Stimulated activated CD8-positive, alpha-beta memory T cell treated with anti-CD3 and anti-CD28 coated beads, Interleukin-15, amount 100 ng/mL, for 24 hours (primary cell): ENCODE data around the gene EZR.

Experiments used
- DNase-seq: peaks from one replicate; pipeline ENCODE4 v3.0.0-alpha.2; 2020; ENCODE audit warnings: low read depth

EZR gene

GRCh38 chr6:158760618-158761250 is 58.4 kb downstream of the EZR start:
- DNase-seq: no peak

- no peak for DNase-seq
These were observed 59.1 kb downstream of the EZR start for GRCh38 chr6:158759966-158760617.

DNA sequence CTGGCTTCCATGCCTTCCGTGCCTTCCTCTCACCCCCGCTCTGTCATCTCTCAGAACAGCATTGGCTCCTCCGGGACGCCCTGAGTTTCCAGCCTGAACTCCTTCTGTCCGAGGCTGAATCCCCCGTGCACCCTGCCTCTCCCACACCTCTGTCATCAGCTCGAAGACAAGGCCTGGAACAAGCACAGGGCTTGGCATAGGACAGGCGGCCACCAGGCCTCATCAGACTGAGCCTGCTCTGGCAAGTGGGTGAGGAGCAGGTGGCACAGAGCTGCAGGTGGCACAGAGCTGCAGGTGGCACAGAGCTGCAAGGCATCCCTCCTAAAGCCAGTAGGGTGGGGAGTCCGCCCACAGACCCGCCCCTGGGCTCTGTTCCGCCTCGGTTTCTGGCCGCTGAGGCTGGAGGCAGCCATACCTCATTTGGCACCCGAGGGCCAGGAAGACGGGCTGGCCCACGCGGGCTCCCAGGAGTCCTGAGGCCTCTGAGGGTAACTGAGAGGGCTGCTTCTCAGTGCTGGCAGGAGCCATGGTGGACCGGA is 60.2 kb downstream of the EZR start:
- DNase-seq: no peak

- no peak for DNase-seq
These were observed 60.7 kb downstream of the EZR start for GRCh38 chr6:158758451-158758860.

DNA sequence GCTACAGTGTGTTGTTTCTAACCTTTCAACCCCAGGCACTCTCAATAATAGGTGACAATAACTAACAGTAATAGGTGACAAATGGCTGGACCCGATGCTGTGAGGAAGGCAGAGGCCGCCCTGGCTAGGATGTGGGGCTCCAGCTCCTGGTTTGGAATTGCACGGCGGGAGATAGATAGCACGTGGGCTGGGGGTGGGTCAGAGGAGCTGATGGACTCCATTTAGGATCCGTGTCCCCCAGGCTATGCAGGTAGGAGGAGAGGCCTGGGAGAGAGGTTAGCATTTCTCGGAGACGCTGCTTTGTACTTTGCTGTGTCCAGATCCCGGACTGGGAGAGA is 61.4 kb downstream of the EZR start:
- DNase-seq: no peak

DNA sequence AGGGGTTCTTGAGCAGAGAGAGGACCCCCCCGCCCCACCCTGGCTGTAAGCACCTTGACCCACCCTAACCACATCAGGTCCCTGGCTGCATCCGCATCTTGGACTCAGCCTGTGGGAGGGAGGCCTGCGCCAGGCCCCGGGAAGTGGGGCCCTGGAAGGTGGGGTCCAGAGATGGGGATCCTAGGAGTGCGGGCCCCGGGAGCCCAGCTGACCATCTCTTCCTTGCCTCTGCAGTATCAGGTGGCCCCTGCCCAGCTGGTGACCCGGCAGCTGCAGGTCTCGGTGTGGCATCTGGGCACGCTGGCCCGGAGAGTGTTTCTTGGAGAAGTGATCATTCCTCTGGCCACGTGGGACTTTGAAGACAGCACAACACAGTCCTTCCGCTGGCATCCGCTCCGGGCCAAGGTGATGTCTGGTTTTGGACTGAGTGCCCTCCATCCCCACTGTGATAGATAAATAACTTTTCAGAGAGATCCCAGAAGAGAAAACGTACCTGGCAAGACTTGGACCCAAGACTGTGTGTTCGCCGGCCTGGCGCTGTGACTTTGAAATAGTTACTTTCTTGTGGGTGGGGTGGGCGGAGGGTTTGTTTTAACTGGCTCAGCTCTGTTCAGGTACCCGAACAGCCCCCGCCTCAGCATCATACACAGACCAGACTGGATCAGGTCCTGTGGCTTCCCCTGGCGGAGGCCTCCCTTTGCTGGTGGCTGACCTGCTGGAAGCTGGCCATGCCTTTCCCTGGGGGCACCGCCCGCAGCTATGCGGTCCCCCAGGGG is 62.0 kb downstream of the EZR start:
- DNase-seq: no peak

- DNase-seq: no peak
These were observed 63.0 kb downstream of the EZR start for GRCh38 chr6:158756126-158756525.

GRCh38 chr6:158755636-158756035 is 63.5 kb downstream of the EZR start:
- no peak for DNase-seq

DNA sequence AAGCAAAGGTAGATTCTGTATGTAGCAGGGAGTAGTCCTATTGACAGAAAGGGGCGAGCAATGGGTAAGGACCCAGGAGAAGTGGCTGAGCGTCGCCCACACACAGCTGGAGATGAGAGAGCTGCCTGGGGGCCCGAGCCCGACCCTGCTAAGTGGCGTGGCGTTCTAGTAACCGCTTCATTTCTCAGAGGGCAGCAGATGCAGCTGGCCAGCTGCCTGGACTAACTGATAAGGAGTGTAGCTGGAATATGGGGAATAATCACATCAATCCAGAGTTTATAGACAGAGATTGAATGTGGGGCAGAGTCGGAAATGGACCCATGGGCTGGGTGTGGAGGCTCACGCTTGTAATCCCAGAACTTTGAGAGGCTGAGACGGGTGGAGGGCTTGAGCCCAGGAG is 64.4 kb downstream of the EZR start:
- DNase-seq: no peak

DNA sequence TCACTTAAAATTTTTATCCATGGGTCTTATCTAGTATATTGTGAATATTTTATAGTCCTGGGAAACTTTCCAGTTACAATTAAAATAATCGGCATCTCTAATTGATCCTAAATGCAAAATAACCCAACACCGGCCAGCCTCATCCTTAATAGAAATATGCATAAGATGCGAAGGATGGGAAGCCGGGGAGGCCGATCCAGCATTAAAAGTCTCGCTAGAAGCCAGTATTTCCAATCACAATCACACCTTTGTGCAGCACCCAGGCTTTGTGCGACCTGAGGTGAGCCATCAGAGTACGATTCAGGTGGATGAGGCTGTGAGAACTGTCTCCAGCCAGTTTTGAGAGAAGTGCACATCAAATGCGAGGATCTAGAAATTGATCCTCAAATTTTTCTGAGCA is 65.4 kb downstream of the EZR start:
- no peak for DNase-seq

DNA sequence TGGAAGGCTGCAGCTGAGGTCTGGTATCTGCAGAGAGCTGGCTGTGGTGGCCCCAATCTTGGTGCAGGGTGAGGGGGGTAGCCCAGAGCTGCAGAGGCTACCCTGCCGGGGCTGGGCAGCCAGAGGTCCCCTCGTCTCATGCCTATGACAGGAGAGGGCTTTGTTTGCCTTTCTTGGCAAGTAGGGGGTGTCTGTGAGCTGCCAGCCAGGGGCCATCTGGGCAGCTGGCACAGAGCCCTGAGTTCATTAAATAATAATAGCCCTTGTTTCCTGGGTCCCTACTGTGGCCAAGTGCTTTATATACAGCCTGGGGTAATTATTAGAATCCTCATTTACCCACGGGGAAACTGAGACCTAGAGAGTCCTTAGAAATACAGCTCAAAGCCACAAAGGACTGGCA is 66.6 kb downstream of the EZR start:
- DNase-seq: no peak

- DNase-seq: no peak
These were observed 67.2 kb downstream of the EZR start for GRCh38 chr6:158751921-158752320.

GRCh38 chr6:158751224-158751623 is 67.9 kb downstream of the EZR start:
- no peak for DNase-seq

DNA sequence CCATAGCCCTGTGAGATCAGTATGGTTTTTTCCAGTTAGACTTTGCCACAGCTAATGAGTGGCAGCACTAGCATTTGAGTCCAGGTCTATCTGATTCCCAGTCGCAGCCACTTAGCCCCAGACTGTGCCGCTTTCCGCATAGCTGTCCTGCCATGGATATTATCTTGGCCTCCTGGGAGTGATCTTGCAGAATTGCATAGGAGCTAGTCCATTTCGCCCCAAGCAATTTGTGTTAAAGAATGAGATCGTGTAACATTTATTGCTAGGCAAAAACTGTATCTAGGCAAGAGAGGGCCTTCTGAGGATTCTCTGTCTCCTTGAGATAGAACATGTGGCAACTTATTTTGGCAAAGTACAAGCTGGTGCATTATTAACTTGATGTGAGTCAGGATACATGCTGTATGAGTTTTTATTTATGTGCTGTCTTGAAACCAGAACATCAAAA is 74.2 kb downstream of the EZR start:
- DNase-seq: no peak

DNA sequence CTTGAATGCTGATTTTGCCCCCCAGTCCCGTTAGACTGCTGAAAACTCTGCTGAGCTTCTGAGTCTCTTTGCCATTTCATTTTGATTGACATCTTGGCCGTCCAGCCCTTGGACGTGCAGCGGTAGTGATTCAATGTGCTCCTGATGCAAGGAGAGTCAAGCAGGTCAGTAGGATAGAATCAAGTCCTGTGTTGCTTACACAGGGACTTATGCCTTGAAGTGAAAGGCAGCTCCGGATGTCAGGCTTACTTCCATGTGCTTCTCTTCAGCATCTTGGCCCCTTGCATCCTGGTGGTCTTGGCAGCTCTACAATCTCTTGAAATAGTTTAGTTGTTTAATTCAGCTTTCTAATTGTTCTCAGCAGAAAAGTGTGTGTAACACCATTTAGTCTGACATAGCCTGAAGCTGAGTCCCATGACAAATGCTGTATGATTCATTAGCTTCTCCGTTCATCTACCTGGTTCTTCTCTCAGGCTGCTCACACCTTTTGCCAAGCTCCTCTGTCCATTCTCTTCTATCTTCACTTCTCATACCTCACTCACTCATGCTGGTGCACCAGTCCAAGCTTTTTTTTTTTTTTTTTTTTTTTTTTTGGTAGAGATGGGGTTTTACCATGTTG is 76.0 kb downstream of the EZR start:
- DNase-seq: no peak

GRCh38 chr6:158739673-158740072 is 79.5 kb downstream of the EZR start:
- no peak for DNase-seq

- no peak for DNase-seq
These were observed 81.2 kb downstream of the EZR start for GRCh38 chr6:158737710-158738615.

GRCh38 chr6:158737082-158737709 is 82.0 kb downstream of the EZR start:
- DNase-seq: no peak

DNA sequence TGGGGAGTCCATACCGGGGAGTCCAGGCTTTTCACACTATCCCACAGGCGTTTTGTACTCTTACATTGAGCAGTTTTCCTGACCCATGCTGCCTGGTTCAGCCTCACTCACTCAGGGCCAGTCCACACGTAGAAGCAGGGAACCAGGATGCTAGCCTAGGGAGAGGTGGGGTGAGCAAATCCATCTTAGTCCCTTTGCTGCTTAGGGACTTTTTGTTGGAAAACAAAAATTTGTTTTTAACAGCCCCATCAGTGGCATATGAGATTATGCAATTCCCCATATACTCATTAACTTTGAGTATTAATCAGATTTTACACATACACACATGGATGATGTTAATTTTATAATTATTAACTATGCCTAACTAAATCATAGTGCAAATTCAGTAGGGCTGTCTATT is 84.2 kb downstream of the EZR start:
- DNase-seq: no peak

DNA sequence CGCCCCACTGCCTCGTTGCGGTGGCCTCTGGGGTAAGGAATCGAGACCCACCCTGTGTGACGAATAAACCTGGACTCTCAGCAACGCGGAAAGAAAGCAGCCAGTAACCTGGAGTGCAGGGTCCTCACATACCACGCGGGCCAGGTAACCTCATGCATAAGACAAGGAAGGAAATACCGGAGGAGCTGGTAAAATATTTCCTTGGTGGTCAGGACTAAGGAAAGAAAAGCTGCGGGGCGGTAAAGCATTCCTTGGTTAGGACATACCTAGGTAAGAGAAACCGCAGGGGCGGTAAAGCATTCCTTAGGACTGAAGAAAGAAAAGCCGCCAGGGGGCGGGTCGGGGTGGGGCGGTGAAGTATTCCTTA is 88.6 kb downstream of the EZR start:
- DNase-seq: no peak

DNA sequence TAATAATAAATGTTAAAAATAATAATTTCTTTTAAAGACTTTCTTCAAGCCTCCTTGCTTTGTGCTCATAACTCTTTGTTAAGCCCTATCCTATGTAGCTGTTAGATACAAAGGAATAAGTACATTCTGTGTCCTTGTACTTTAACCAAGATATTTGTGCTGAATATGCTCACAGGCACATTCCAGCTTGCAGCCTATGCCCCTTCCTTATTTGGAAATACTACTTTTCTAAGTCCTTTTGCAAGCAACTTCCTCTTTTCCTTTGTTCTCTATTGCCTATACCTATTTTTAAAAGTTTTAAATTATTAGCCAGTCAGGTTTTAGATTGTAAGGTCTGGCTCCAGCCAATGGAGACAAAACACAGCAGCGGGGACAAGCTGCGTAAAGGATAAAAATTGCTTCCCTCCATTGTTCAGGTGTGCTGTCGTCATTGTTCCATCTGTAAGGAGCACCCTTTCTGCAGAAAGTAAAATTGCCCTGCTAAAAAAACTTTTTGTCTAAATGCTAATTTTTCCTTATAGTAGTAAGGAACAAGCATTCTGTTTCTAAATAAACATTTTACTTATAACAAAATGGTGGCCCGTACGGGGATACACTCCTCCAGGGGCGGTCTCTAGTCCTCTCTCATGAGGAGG is 89.1 kb downstream of the EZR start:
- DNase-seq: no peak
